ENCODE results near the gene NPRL2. TPM values are rescaled to one million over a fixed set of nuclear protein-coding genes. Genes with fewer than 3 reads are reported as not detected.

The NPRL2 gene
- total RNA-seq, 1 donor from 2014 or later = 15.7 TPM

Other genes with a start within 250 kb of the NPRL2 start
- gene SEMA3F, start 195.5 kb downstream of the NPRL2 start, total RNA-seq = 2.1 TPM
- not detected for gene GNAT1, start 159.2 kb downstream of the NPRL2 start, total RNA-seq
- gene SLC38A3, start 145.5 kb downstream of the NPRL2 start, total RNA-seq = 0.52 TPM
- gene GNAI2, start 114.6 kb downstream of the NPRL2 start, total RNA-seq = 78.8 TPM
- gene SEMA3B, start 81.6 kb downstream of the NPRL2 start, total RNA-seq = 19.8 TPM
- 15.1 TPM for gene LSMEM2, start 71.7 kb downstream of the NPRL2 start, total RNA-seq
- gene IFRD2, start 58.3 kb downstream of the NPRL2 start, total RNA-seq = 44.9 TPM
- gene HYAL3, start 51.4 kb downstream of the NPRL2 start, total RNA-seq = 3.7 TPM
- 1.6 TPM for gene NAA80, start 51.4 kb downstream of the NPRL2 start, total RNA-seq
- 2.6 TPM for gene HYAL1, start 47.2 kb downstream of the NPRL2 start, total RNA-seq
- gene HYAL2, start 28.0 kb downstream of the NPRL2 start, total RNA-seq = 43.8 TPM
- gene TUSC2, start 22.6 kb downstream of the NPRL2 start, total RNA-seq = 7.8 TPM
- gene RASSF1, start 9.9 kb downstream of the NPRL2 start, total RNA-seq = 17.7 TPM
- 0.52 TPM for gene ZMYND10, start 5.0 kb downstream of the NPRL2 start, total RNA-seq
- 14.1 TPM for gene CYB561D2, start 87 bp upstream of the NPRL2 start, total RNA-seq
- 24.5 TPM for gene TMEM115, start 8.7 kb upstream of the NPRL2 start, total RNA-seq
- gene CACNA2D2, start 152.9 kb upstream of the NPRL2 start, total RNA-seq = 1.0 TPM
- 11.5 TPM for gene C3orf18, start 217.0 kb upstream of the NPRL2 start, total RNA-seq
- gene HEMK1, start 218.7 kb upstream of the NPRL2 start, total RNA-seq = 7.8 TPM

All from skeletal muscle tissue (tissue), 1 donor.